ENCODE results near the gene HES7.

DNA sequence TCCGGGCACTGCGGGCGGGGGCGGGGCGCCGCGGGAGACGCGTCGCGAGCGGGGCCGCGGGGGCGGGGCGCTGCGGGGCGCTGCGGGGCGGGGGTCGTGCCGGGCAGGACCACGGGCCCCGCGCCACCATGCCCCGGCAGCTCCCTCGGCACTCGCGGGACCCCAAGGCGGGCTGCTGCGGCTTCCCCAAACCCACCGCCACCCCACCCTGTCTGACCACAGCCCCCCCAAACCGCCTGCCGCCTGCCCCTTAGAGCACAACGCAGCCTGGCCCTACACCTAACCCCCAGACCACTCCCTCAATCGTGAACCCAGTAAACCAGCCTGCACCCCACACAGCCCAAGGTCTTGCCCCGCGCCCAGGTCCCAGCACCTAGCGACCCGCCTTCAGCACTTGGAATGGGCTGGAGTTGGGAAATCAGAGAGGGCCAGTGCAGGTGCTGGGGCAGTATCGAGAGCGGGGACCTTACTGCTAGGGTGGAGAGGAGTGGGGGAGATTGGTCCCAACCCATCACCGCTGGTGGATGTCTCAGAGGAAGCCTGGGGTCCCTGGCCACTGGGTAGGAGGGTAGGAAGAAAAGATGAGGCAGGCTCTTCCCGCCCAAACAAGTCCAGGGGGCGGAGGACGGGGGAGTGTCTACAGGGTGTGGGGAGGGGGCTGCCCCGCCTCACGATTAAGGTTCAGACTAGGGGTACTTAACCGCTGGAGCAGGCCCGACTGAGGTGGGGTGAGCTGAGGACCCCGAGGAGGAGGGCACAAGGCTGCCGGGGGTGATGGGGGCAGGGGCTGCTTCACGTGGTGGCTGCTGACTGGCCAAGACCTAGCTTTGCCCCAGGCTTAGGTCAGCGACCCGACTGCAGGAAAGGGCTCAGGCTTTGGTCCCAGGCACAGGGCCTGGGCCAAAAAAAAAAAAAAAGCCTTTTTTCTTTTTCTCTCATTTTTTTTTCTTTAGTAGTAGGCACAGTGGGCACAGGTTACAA lies 39.4 kb upstream of the HES7 start:
- TF ChIP-seq, protein P1, sequence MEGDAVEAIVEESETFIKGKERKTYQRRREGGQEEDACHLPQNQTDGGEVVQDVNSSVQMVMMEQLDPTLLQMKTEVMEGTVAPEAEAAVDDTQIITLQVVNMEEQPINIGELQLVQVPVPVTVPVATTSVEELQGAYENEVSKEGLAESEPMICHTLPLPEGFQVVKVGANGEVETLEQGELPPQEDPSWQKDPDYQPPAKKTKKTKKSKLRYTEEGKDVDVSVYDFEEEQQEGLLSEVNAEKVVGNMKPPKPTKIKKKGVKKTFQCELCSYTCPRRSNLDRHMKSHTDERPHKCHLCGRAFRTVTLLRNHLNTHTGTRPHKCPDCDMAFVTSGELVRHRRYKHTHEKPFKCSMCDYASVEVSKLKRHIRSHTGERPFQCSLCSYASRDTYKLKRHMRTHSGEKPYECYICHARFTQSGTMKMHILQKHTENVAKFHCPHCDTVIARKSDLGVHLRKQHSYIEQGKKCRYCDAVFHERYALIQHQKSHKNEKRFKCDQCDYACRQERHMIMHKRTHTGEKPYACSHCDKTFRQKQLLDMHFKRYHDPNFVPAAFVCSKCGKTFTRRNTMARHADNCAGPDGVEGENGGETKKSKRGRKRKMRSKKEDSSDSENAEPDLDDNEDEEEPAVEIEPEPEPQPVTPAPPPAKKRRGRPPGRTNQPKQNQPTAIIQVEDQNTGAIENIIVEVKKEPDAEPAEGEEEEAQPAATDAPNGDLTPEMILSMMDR (IDR thresholded peaks at IDR 0.05 in 8 of 11, conservative IDR thresholded peaks at IDR 0.05 in 3 of 11) = no peak
- TF ChIP-seq POLR2A (IDR thresholded peaks at IDR 0.05) (no peak), POLR2AphosphoS5 (IDR thresholded peaks at IDR 0.05) (no peak)

Measured in spleen (tissue), 7 donors.